ENCODE results near the gene NELL1. TPM values are rescaled to one million over a fixed set of nuclear protein-coding genes. Genes with fewer than 3 reads are reported as not detected.

The NELL1 gene
- total RNA-seq, 1 experiment from 2014 or later = 0.22 TPM

DNA sequence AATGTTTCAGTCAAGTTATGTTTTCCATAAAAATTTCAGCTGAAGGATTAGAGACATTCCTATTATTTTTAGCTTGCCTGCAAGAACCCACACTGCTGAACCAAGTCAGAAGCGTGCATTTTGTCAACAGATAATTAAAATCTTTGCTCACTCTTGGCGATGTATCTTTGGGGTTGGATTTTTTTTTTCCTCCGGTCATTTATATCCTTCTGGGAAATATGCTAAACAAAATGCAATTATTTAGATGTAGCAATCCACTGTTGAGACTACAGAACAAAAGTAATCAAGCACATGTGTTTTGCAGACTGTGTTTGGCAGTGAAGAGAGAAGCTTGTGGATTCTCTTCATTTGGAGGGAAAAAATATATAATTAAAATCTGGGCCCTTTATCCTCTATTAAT is 15.3 kb upstream of the NELL1 start:
- Histone ChIP-seq H2BK5ac (ENCODE audit: insufficient read length, low read length) (no peak overlapping the region), H4K5ac (ENCODE audit: insufficient read length, low read depth, low read length) (no peak overlapping the region), H2BK120ac (ENCODE audit: low read depth, low read length, poor library complexity, severe bottlenecking) (no peak overlapping the region), H4K20me1 (ENCODE audit: control insufficient read depth, insufficient read depth, insufficient read length) (no peaks in the 10 kb centered on the region), H3K4me2 (ENCODE audit: insufficient read depth, insufficient read length, low read length) (no peak overlapping the region), H3K9ac (ENCODE audit: extremely low read depth, insufficient read length, low read length) (no peak overlapping the region), H3K18ac (ENCODE audit: insufficient read length, low read depth, low read length) (no peak overlapping the region), H3K79me1 (ENCODE audit: insufficient read depth, low read depth, low read length, poor library complexity, severe bottlenecking) (no peaks in the 10 kb centered on the region), H3K79me2 (ENCODE audit: insufficient read depth, low read length) (no peaks in the 10 kb centered on the region), H3K9me3 (ENCODE audit: control insufficient read depth, low read depth, low read length) (no peaks in the 10 kb centered on the region), H2AK5ac (ENCODE audit: insufficient read length, low read length) (no peak overlapping the region), H2BK15ac (ENCODE audit: low read depth, low read length) (no peak overlapping the region), H4K91ac (ENCODE audit: insufficient read length, low read depth, low read length) (no peak overlapping the region), H2BK12ac (ENCODE audit: insufficient read length, low read depth, low read length) (no peak overlapping the region), H3K14ac (ENCODE audit: insufficient read depth, low read length) (no peak overlapping the region), H3K23me2 (ENCODE audit: insufficient read length, low read depth, low read length, poor library complexity, severe bottlenecking) (no peaks in the 10 kb centered on the region), H3K56ac (ENCODE audit: insufficient read length, low read depth, low read length) (no peak overlapping the region), H2BK20ac (ENCODE audit: low read depth, low read length, poor library complexity, severe bottlenecking) (no peak overlapping the region), H3K4me1 (ENCODE audit: insufficient read depth, low read length) (peaks cover 5% of the 10 kb centered on the region; the same call in 1 of the 2 replicates), H3K27ac (ENCODE audit: insufficient read length, low read depth, low read length) (no peak overlapping the region), H3K27me3 (ENCODE audit: insufficient read depth, low read length) (no peaks in the 10 kb centered on the region), H2AFZ (ENCODE audit: low read length) (no peak overlapping the region), H4K8ac (replicated peaks; ENCODE audit: insufficient read length, low read depth, low read length) (no peak overlapping the region), H3K23ac (ENCODE audit: insufficient read length, low read depth, low read length) (no peak overlapping the region), H3T11ph (ENCODE audit: low read length) (no peak overlapping the region), H3K4ac (ENCODE audit: low read depth, low read length) (no peak overlapping the region)
- no CpG with 5 or more reads among the region's 3 CpGs for WGBS (ENCODE audit: extremely low coverage, insufficient read length, low lambda C conversion rate)
- TF ChIP-seq, protein P1, sequence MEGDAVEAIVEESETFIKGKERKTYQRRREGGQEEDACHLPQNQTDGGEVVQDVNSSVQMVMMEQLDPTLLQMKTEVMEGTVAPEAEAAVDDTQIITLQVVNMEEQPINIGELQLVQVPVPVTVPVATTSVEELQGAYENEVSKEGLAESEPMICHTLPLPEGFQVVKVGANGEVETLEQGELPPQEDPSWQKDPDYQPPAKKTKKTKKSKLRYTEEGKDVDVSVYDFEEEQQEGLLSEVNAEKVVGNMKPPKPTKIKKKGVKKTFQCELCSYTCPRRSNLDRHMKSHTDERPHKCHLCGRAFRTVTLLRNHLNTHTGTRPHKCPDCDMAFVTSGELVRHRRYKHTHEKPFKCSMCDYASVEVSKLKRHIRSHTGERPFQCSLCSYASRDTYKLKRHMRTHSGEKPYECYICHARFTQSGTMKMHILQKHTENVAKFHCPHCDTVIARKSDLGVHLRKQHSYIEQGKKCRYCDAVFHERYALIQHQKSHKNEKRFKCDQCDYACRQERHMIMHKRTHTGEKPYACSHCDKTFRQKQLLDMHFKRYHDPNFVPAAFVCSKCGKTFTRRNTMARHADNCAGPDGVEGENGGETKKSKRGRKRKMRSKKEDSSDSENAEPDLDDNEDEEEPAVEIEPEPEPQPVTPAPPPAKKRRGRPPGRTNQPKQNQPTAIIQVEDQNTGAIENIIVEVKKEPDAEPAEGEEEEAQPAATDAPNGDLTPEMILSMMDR (conservative IDR thresholded peaks at IDR 0.05) = no peak
- Mint-ChIP-seq H3K4me3 (no peak overlapping the region), H3K36me3 (ENCODE audit: insufficient read depth in 1 of 3, low read depth in 3 of 3) (no peaks in the 10 kb centered on the region), H3K27ac (no peak overlapping the region), H3K4me1 (peaks cover 19 to 20% of the 10 kb centered on the region in 2 experiments), H3K9me3 (no peaks in the 10 kb centered on the region), H3K27me3 (ENCODE audit: low read depth) (peaks cover 12% of the 10 kb centered on the region; the same call in 1 of the 2 replicates)
- DNase-seq = no peak

Measured in H9 (cell line).